Measurements from ENCODE around the gene ZBTB7B.
"Not testable (repeated sequence)": the region's sequence is repeated elsewhere in the genome, so short reads cannot be mapped to it uniquely, and the experiment has no call there.

Gene ZBTB7B

DNA sequence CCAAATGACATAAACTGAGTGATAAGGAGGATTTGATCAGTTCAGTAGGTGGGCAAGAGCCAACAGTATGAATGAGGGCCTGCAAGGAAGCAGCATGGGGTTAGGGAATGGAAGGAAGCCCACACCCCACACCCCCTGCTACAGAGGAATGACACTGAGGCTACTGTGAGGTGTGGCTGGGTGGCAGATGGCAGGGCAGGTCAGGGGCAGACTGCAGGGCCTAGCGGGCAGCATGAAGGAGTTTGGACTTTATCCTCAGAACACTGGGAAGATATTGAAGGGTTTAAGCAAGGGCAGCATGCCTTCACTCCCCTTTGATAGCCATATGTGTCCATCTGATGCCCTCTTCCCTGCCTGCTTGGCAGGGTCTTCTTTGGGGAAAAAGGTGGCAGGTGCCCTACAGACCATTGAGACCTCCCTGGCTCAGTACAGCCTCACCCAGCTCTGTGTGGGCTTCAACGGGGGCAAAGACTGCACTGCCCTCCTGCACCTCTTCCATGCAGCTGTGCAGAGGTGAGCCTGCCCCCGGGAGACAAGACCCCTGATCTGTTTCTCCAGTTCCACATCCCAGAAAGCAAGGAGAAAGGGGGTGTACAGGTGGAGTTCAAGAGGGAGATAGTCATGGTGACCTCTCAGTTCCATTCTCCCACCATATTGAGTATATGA is 13.3 kb upstream of the ZBTB7B start:
- no peak for DNase-seq

GRCh38 chr1:154990276-154990675 is 12.3 kb upstream of the ZBTB7B start:
- DNase-seq, result no peak

- no peak for DNase-seq
Measured at GRCh38 chr1:154992721-154993571, 9.7 kb upstream of the ZBTB7B start.

DNA sequence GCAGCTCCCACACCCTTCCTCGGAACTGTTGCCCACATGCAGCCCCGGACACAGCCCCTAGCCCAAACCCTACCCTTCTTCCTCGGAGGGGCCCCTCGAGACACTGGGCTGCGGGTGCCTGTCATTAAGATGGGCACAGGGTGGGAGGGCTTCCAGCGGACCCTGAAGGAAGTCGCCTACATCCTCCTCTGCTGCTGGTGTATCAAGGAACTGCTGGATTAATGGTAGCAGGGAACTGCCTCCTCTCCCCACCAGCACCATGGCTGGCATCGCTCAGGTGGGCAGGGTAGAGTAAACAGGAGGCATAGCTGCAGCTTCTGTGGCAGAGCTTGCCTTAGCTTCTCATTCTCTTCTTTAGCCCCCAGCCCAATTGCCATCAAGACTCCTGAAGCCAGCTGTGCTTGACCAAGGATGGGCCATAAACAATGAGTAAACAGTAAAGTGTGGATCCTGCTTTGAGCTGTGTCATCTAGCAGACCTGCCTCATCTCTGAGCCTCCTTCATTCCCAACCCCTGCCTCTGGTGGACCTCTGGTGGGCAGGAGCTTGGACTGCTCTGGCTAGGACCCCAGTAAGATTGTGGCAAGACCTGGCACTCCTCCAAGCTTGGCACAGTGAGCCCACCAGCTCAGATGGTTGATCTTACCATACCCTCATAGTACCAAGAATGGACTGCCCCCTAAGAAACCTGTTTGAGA is 8.9 kb upstream of the ZBTB7B start, which contains the start of gene LENEP:
LENEP (plus strand) TSS at position 15 of the 697 bp plus-strand sequence; CDS start at position 37, 22 bp downstream.
- no peak for DNase-seq

DNA sequence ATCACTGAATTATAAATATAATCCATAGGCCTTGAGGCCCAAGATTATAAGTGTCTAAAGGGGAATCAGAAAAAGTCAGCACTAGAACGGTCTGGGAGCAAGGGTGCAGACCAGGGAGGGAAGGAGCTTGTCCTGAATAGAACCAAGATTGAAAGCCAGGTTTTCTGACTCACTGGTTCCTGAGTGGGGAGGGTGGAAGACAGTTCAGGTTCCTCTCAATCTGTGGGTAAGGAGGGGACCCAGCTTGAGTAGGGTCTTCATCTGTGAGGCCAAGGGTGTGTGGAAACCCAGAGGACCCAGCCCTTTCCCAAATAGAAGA is 8.4 kb upstream of the ZBTB7B start:
- DNase-seq, result no peak

GRCh38 chr1:154994591-154994990 is 8.0 kb upstream of the ZBTB7B start:
- no peak for DNase-seq

- DNase-seq, result not testable (repeated sequence)
Measured at GRCh38 chr1:154995301-154995983, 7.2 kb upstream of the ZBTB7B start.

- DNase-seq, result no peak
Measured at GRCh38 chr1:154996966-154997701, 5.5 kb upstream of the ZBTB7B start.

GRCh38 chr1:154998201-154998780 is 4.3 kb upstream of the ZBTB7B start:
- no peak for DNase-seq

- peak; percentile 74 for DNase-seq
Measured at GRCh38 chr1:154998818-154999570, 3.6 kb upstream of the ZBTB7B start.

- no peak for DNase-seq
Measured at GRCh38 chr1:154999571-155000410, 2.8 kb upstream of the ZBTB7B start.

- no peak for DNase-seq
Measured at GRCh38 chr1:155000411-155000725, 2.2 kb upstream of the ZBTB7B start.

GRCh38 chr1:155000726-155001424 is 1.7 kb upstream of the ZBTB7B start:
- DNase-seq, result peak; percentile 79

- no peak for DNase-seq
Measured at GRCh38 chr1:155001425-155001674, 1.3 kb upstream of the ZBTB7B start.

GRCh38 chr1:155001675-155002463 is 733 bp upstream of the ZBTB7B start:
- DNase-seq, result peak; percentile 98

DNA sequence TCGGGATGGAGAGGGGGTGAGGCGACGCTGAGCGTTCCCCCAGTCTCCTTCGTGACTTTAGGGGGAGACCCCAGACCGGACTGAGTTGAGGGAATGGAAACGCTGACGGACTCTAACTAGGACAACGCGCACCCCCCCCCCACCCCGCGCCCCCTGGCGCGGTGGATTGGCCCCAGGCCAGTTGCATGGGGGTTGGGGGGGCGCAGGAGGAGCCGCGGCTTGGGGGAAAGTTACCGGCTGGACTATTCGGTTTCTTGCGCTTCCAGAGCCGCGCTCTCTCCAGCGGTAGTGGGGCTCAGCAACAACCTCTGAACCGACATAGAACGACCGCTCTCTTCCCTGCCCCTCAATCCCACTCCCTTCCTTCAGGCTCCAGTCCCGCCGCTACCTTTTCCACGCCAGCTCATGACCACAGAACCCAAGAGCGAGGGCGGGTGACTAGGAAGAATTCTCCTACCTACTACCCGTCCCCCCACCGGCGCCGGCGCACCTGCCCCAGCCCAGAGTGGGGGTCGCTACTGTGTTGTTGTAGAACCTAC is 694 bp downstream of the ZBTB7B start:
- DNase-seq, result no peak

GRCh38 chr1:155003766-155004351 is 1.3 kb downstream of the ZBTB7B start:
- no peak for DNase-seq

- no peak for DNase-seq
Measured at GRCh38 chr1:155004352-155005075, 1.9 kb downstream of the ZBTB7B start.
